GM19240 (cell line): ENCODE results near the gene RASGRP2.

ENCODE experiments used
- DNase-seq: peaks from one replicate; pipeline ENCODE4 v3.0.0; 2011; ENCODE audit warnings: low spot score; ENCODE audit not compliant: insufficient read length

Gene RASGRP2

GRCh38 chr11:64743591-64744543 lies at the start of gene RASGRP2:
TSS of gene RASGRP2 (minus strand) at chr11:64744142. CDS start at chr11:64742866, 1,276 bp downstream.
- DNase-seq = no peak

- DNase-seq = no peak
These were observed 48.5 kb upstream of the RASGRP2 start for GRCh38 chr11:64792482-64792881.

- no peak for DNase-seq
These were observed 47.9 kb upstream of the RASGRP2 start for GRCh38 chr11:64791781-64792291.

- no peak for DNase-seq
These were observed 46.5 kb upstream of the RASGRP2 start for GRCh38 chr11:64790205-64791095.

GRCh38 chr11:64789331-64790204 lies 45.6 kb upstream of the RASGRP2 start:
- DNase-seq = no peak

GRCh38 chr11:64788321-64789215 lies 44.6 kb upstream of the RASGRP2 start:
- DNase-seq = no peak

GRCh38 chr11:64787526-64788320 lies 43.8 kb upstream of the RASGRP2 start:
- DNase-seq = peak; percentile 77

GRCh38 chr11:64786308-64786707 lies 42.4 kb upstream of the RASGRP2 start:
- no peak for DNase-seq

GRCh38 chr11:64784813-64785581 lies 41.1 kb upstream of the RASGRP2 start:
- DNase-seq = no peak

GRCh38 chr11:64778473-64779298 lies 34.7 kb upstream of the RASGRP2 start, which contains the start of gene SF1:
TSS of gene SF1 (minus strand) at chr11:64778542. CDS start at chr11:64778392, 150 bp downstream.
- peak; percentile 91 for DNase-seq

- no peak for DNase-seq
These were observed 34.2 kb upstream of the RASGRP2 start for GRCh38 chr11:64778223-64778472.

GRCh38 chr11:64777449-64778222 lies 33.7 kb upstream of the RASGRP2 start:
- peak; percentile 76 for DNase-seq

GRCh38 chr11:64776875-64777274 lies 32.9 kb upstream of the RASGRP2 start:
- DNase-seq = no peak

GRCh38 chr11:64776425-64776824 lies 32.5 kb upstream of the RASGRP2 start:
- DNase-seq = no peak

- no peak for DNase-seq
These were observed 30.2 kb upstream of the RASGRP2 start for GRCh38 chr11:64774144-64774543.

- no peak for DNase-seq
These were observed 28.5 kb upstream of the RASGRP2 start for GRCh38 chr11:64772303-64773018.
